Measurements from ENCODE around the gene SEC24B. TPM values are rescaled to one million over a fixed set of nuclear protein-coding genes. Genes with fewer than 3 reads are reported as not detected.
"Not testable (repeated sequence)": the region's sequence is repeated elsewhere in the genome, so short reads cannot be mapped to it uniquely, and the experiment has no call there.

SEC24B gene
- total RNA-seq, 1 donor from 2014 or later: 40.3 TPM

DNA sequence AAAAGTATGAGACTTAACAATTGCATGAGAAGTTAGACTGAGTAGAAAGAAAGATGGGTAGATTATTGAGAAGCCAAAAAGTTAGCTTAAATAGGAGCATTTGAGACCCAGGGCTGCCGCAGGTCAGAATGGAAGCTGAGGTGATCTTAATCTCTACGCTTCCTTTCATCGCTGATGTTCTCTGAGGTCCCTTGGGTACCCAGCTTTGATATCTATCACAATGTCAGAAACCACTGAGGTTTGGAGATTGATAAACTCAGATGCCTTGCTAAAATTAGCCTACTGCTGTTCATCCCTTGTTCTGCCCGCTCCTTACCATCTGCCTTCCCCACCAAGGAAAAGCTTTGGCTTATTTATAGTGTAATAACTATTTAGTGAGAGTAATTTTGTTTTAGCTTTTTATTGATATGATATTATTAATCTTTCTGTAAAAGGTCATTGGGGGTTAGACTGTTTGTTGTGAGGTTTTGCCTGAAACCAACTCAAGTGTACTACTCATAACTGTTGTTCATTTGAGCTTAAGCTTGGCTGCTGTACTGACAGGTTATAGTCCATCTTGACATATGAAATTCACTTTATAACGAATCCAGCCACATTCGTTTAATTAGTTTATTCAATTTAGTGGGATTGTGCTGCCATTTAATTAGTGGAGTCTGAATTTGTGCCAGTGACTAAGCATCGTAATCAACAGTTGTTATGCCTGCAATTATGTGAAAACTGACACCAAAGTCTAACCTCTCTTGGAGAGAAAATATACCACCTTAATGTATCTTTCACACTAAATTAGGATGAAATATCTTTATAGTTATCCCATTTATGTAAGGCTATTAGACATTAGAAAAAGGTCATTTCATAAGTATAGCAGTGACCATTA, 141.6 kb downstream of the SEC24B start:
- TF ChIP-seq, protein P1, sequence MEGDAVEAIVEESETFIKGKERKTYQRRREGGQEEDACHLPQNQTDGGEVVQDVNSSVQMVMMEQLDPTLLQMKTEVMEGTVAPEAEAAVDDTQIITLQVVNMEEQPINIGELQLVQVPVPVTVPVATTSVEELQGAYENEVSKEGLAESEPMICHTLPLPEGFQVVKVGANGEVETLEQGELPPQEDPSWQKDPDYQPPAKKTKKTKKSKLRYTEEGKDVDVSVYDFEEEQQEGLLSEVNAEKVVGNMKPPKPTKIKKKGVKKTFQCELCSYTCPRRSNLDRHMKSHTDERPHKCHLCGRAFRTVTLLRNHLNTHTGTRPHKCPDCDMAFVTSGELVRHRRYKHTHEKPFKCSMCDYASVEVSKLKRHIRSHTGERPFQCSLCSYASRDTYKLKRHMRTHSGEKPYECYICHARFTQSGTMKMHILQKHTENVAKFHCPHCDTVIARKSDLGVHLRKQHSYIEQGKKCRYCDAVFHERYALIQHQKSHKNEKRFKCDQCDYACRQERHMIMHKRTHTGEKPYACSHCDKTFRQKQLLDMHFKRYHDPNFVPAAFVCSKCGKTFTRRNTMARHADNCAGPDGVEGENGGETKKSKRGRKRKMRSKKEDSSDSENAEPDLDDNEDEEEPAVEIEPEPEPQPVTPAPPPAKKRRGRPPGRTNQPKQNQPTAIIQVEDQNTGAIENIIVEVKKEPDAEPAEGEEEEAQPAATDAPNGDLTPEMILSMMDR (IDR thresholded peaks at IDR 0.05; ENCODE audit: unreplicated experiment): no peak
- Mint-ChIP-seq H3K4me1 (ENCODE audit: low read depth) (no peaks in the 10 kb centered on the region), H3K9me3 (ENCODE audit: low read depth) (no peaks in the 10 kb centered on the region), H3K36me3 (ENCODE audit: insufficient read depth) (no peaks in the 10 kb centered on the region), H3K27me3 (no peaks in the 10 kb centered on the region), H3K4me3 (ENCODE audit: low read depth) (no peak overlapping the region), H3K27ac (no peak overlapping the region)
- DNase-seq (ENCODE audit: low spot score, unreplicated experiment): no peak

DNA sequence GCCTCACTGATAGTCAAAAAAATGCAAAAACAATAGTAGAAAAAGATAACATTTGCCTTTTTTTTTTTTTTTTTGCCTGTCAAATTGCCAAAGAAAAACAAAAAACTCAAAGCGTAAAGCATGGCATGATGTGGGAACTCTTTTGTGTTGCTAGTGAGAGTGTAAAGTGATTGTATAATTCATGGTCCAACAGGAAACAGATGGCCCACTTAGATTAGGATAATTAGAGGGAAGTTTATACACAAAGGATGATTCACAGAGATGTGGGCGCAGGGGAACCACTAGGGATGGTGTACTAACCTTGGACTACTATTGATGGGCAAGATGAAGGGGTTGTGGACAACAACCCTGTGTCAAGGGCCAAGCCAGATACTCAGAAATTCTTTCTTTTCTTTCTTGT, 142.8 kb downstream of the SEC24B start:
- no peaks in the 10 kb centered on the region for H3K36me3 Mint-ChIP-seq (ENCODE audit: insufficient read depth)
- H3K9me3 Mint-ChIP-seq (ENCODE audit: low read depth): peaks cover 6% of the 10 kb centered on the region
- H3K4me3 Mint-ChIP-seq (ENCODE audit: low read depth): no peak overlapping the region
- H3K4me1 Mint-ChIP-seq (ENCODE audit: low read depth): no peaks in the 10 kb centered on the region
- H3K27me3 Mint-ChIP-seq: no peaks in the 10 kb centered on the region
- H3K27ac Mint-ChIP-seq: no peak overlapping the region
- no peak for DNase-seq (ENCODE audit: low spot score, unreplicated experiment)
- TF ChIP-seq, protein P1 (IDR thresholded peaks at IDR 0.05; ENCODE audit: unreplicated experiment): no peak

DNA sequence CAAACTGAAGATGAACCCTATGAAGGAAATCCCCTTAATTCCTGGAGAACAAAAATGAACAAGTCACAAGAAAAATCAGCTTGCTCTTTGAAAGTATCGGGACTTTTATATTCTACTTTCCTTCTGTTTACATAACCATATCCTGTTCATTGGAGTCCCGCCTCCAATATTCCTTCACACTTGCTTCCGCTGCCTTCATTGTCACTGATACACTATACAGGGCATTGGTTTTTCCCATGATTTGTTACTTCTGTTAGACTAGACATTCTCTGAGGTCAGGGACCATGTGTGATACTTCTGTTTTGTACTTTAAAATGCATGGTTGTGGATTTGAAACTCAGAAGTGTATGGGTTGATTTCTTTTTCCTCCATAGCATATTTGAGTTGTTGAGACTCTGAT, 145.2 kb downstream of the SEC24B start:
- H3K4me1 Mint-ChIP-seq (ENCODE audit: low read depth): no peaks in the 10 kb centered on the region
- TF ChIP-seq, protein P1 (IDR thresholded peaks at IDR 0.05; ENCODE audit: unreplicated experiment): no peak
- H3K27ac Mint-ChIP-seq: no peak overlapping the region
- no peak overlapping the region for H3K4me3 Mint-ChIP-seq (ENCODE audit: low read depth)
- no peaks in the 10 kb centered on the region for H3K36me3 Mint-ChIP-seq (ENCODE audit: insufficient read depth)
- H3K9me3 Mint-ChIP-seq (ENCODE audit: low read depth): peaks cover 13% of the 10 kb centered on the region
- DNase-seq (ENCODE audit: low spot score, unreplicated experiment): no peak
- no peaks in the 10 kb centered on the region for H3K27me3 Mint-ChIP-seq

DNA sequence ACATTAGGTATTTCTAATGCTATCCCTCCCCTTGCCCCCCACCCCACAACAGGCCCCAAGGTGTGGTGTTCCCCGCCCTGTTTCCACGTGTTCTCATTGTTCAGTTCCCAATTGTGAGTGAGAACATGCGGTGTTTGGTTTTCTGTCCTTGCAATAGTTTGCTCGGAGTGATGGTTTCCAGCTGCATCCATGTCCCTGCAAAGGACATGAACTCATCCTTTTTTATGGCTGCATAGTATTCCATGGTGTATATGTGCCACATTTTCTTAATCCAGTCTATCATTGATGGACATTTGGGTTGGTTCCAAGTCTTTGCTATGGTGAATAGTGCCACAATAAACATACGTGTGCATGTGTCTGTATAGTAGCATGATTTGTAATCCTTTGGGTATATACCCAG, 146.4 kb downstream of the SEC24B start:
- H3K27me3 Mint-ChIP-seq; DNase-seq (ENCODE audit: low spot score, unreplicated experiment); H3K4me3 Mint-ChIP-seq (ENCODE audit: low read depth); H3K4me1 Mint-ChIP-seq (ENCODE audit: low read depth); H3K27ac Mint-ChIP-seq; H3K36me3 Mint-ChIP-seq (ENCODE audit: insufficient read depth): not testable (repeated sequence)
- peaks cover 13% of the 10 kb centered on the region for H3K9me3 Mint-ChIP-seq (ENCODE audit: low read depth)

DNA sequence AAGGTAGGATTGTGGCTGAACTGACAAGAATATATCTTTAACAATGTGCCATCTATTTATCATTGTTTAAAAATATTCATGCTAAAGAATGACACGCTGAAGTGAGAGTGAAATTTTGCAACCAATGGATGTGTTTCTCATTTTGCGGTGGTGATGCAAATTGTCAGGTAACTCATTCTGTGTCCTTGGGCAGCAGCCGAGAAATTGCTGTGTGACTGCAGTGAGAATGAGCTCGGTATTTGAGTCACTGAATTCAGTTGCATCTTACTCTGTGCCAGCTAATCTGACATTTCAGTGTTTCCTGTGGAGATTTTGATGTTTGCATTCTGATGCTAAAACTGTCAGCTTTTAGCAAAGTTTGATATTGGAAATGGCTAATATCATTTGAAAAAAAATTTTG, 154.6 kb downstream of the SEC24B start:
- no peaks in the 10 kb centered on the region for H3K27me3 Mint-ChIP-seq
- H3K4me1 Mint-ChIP-seq (ENCODE audit: low read depth): no peaks in the 10 kb centered on the region
- no peak overlapping the region for H3K4me3 Mint-ChIP-seq (ENCODE audit: low read depth)
- peaks cover 7% of the 10 kb centered on the region for H3K9me3 Mint-ChIP-seq (ENCODE audit: low read depth)
- peaks cover 3% of the 10 kb centered on the region for H3K36me3 Mint-ChIP-seq (ENCODE audit: insufficient read depth)
- DNase-seq (ENCODE audit: low spot score, unreplicated experiment): no peak
- H3K27ac Mint-ChIP-seq: no peak overlapping the region
- TF ChIP-seq, protein P1 (IDR thresholded peaks at IDR 0.05; ENCODE audit: unreplicated experiment): no peak

DNA sequence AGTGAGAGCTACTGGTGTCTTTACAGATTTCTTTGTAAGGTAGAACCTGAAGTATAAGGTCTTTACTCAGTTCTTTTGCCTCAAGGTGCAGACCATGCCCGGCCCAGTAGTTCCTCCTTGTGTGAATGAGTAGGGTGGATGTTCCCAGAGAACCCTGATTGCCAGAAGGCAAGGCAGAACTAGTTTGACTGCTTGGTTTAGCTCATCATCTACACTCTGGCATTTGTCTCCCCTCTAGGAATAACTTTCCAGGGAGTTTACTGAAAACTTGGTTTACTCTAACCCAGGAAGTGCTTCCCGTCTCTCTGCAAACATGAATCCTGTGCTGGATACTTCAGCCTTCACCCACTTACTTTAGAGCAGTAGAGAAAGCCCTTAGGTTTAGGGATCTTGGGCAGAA, 155.5 kb downstream of the SEC24B start:
- no peak overlapping the region for H3K27ac Mint-ChIP-seq

More for the DNA sequence above, 155.5 kb downstream of the SEC24B start:
- DNase-seq (ENCODE audit: low spot score, unreplicated experiment): no peak
- H3K36me3 Mint-ChIP-seq (ENCODE audit: insufficient read depth): peaks cover 3% of the 10 kb centered on the region
- H3K9me3 Mint-ChIP-seq (ENCODE audit: low read depth): peaks cover 6% of the 10 kb centered on the region
- no peaks in the 10 kb centered on the region for H3K27me3 Mint-ChIP-seq
- TF ChIP-seq, protein P1 (IDR thresholded peaks at IDR 0.05; ENCODE audit: unreplicated experiment): no peak
- no peak overlapping the region for H3K4me3 Mint-ChIP-seq (ENCODE audit: low read depth)
- no peaks in the 10 kb centered on the region for H3K4me1 Mint-ChIP-seq (ENCODE audit: low read depth)

Data from progenitor cell of endocrine pancreas (in vitro differentiated cells).